Endodermal cell (in vitro differentiated cells): Measurements from ENCODE around the gene CACNA1S. TPM values are rescaled to one million over a fixed set of nuclear protein-coding genes. Genes with fewer than 3 reads are reported as not detected.
A peak's percentile ranks its signal among the peaks of the same experiment; 100 is the strongest.

Experiments used
- DNase-seq: peaks from one replicate; pipeline ENCODE4 v3.0.0-alpha.2; 2017
- H3K27ac ChIP-seq: 2 replicates; pipeline ENCODE4 v1.5.1; 2013; ENCODE audit warnings: mild to moderate bottlenecking, low read depth, low read length, moderate library complexity
- H3K27me3 ChIP-seq: 2 replicates; pipeline ENCODE4 v1.6.1; 2013; ENCODE audit warnings: mild to moderate bottlenecking, low read length, moderate library complexity; ENCODE audit not compliant: insufficient read depth, control insufficient read depth, poor library complexity, severe bottlenecking
- H3K36me3 ChIP-seq: 2 replicates; pipeline ENCODE4 v1.7.0; 2013; ENCODE audit warnings: mild to moderate bottlenecking, low read length, moderate library complexity; ENCODE audit not compliant: control insufficient read depth, insufficient read depth
- H3K4me1 ChIP-seq: one replicate; pipeline ENCODE4 v1.7.0; 2013; ENCODE audit warnings: low read length; ENCODE audit not compliant: control insufficient read depth, insufficient read depth
- H3K4me3 ChIP-seq: 2 replicates; pipeline ENCODE4 v1.5.1; 2013; ENCODE audit warnings: mild to moderate bottlenecking, low read length, moderate library complexity
- H3K9ac ChIP-seq: 2 replicates; pipeline ENCODE4 v1.6.1; 2013; ENCODE audit warnings: mild to moderate bottlenecking, low read length, moderate library complexity; ENCODE audit not compliant: poor library complexity, severe bottlenecking; ENCODE audit errors: extremely low read depth
- H3K9me3 ChIP-seq: 2 replicates; pipeline ENCODE4 v1.6.1; 2013; ENCODE audit warnings: mild to moderate bottlenecking, low read length, moderate library complexity; ENCODE audit not compliant: control insufficient read depth
- H3K27ac Mint-ChIP-seq: 2 replicates; pipeline ENCODE4 v1.8.0; 2020; ENCODE audit warnings: mixed read lengths
- H3K27me3 Mint-ChIP-seq: 2 replicates; pipeline ENCODE4 v1.8.0; 2021; ENCODE audit warnings: mild to moderate bottlenecking, mixed read lengths; ENCODE audit not compliant: insufficient read depth
- H3K36me3 Mint-ChIP-seq: 2 replicates; pipeline ENCODE4 v1.8.0; 2020; ENCODE audit warnings: low read depth, mixed read lengths
- H3K4me1 Mint-ChIP-seq: 2 replicates; pipeline ENCODE4 v1.8.0; 2020; ENCODE audit warnings: mixed read lengths
- H3K4me3 Mint-ChIP-seq: 2 replicates; pipeline ENCODE4 v1.8.0; 2020; ENCODE audit warnings: mild to moderate bottlenecking, moderate library complexity, mixed read lengths
- H3K9me3 Mint-ChIP-seq: 2 replicates; pipeline ENCODE4 v1.8.0; 2020; ENCODE audit warnings: mild to moderate bottlenecking, mixed read lengths
- WGBS, 2 experiments: methylation state at CpG; one replicate each; pipeline versions ENCODE4 v1.1.5 to v1.1.7; 2013; ENCODE audit warnings: missing lambda C conversion rate in 2 of 2, mixed read lengths in 1 of 2; ENCODE audit not compliant: insufficient coverage in 1 of 2, insufficient read length in 1 of 2; 5-methylcytosine and 5-hydroxymethylcytosine counted together
- total RNA-seq, 2 donors: library from RNA; stranded (reverse); fragmentation: NEBNext Ultra II Directional in 1 of 2; extraction: Animal tissue kit (Norgen Biotek cat#: 25700) in 1 of 2; gene quantifications; 2 replicates in 1 of 2; 3 replicates in 1 of 2; pipeline ENCODE4 v1.2.1, GENCODE V29; 2021
- TF ChIP-seq, protein P1 (sequence below): fragments of 200-600 bp; sonication (generic); conservative IDR thresholded peaks from 2 replicates; pipeline ENCODE4 v1.5.0; 2021; ENCODE audit warnings: antibody characterized with exemption, mild to moderate bottlenecking

The CACNA1S gene
- total RNA-seq, 2 donors from 2014 or later: 0.11 to 0.13 TPM

DNA sequence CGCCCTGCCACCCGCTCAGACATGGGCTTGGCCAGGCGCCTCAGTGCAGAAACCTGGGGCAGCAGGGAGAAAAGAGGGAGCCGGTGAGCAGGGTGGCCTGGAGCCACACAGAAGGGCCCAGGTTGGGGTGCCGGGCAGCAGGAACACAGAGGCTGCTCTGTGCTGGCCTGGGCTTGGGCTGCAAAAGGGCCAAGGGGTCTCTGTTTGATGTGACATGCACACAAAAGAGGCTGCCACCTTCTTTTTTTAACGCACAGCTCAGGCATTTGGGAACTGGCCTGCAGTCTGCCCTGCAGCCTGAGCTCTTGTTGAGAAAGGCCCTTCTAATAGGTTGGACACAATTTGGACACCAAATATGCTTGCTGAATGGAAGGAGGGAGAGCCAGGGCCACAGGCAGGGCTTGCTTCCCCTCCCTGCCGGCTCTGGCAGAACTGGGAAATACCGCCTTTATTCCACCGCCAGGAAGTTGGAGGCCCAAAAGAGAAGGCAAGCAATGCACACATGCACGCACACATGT is 121.1 kb downstream of the CACNA1S start:
- H3K4me3 Mint-ChIP-seq: no peak overlapping the region
- H3K36me3 ChIP-seq: no peaks in the 10 kb centered on the region

DNA sequence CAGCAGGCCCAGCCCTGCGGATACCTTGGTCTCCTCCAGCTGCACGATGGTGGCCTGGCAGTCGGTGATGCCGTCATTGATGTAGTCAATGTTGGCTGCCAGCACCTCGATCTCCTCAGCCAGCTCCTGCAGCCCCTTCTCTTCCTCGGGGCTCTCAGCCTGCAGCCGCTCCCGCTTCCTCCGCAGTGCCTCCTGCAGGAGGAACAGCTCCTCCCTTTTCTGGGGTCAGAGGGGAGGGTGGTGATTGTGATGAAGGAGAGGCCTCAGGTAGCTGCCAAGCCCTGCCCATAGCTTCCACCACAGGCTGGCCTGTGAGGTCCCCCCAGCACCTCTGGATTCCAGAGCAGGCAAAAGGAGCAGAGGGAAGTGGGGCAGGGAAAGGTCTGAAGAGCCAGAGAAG is 122.1 kb downstream of the CACNA1S start:
- Histone ChIP-seq H3K36me3 (no peaks in the 10 kb centered on the region), H3K4me3 (no peak overlapping the region), H3K4me1 (no peaks in the 10 kb centered on the region), H3K9me3 (no peaks in the 10 kb centered on the region), H3K27me3 (no peaks in the 10 kb centered on the region), H3K27ac (no peak overlapping the region), H3K9ac (no peak overlapping the region)
- Mint-ChIP-seq H3K4me1 (no peaks in the 10 kb centered on the region), H3K4me3 (no peak overlapping the region), H3K36me3 (peaks cover 5% of the 10 kb centered on the region), H3K27ac (no peak overlapping the region), H3K27me3 (no peaks in the 10 kb centered on the region), H3K9me3 (no peaks in the 10 kb centered on the region)
- DNase-seq: peak; percentile 61
- 76 to 91% methylated on average over 4 to 9 of the region's 9 CpGs for WGBS, 2 experiments
- TF ChIP-seq, protein P1, sequence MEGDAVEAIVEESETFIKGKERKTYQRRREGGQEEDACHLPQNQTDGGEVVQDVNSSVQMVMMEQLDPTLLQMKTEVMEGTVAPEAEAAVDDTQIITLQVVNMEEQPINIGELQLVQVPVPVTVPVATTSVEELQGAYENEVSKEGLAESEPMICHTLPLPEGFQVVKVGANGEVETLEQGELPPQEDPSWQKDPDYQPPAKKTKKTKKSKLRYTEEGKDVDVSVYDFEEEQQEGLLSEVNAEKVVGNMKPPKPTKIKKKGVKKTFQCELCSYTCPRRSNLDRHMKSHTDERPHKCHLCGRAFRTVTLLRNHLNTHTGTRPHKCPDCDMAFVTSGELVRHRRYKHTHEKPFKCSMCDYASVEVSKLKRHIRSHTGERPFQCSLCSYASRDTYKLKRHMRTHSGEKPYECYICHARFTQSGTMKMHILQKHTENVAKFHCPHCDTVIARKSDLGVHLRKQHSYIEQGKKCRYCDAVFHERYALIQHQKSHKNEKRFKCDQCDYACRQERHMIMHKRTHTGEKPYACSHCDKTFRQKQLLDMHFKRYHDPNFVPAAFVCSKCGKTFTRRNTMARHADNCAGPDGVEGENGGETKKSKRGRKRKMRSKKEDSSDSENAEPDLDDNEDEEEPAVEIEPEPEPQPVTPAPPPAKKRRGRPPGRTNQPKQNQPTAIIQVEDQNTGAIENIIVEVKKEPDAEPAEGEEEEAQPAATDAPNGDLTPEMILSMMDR: peak; percentile 44

More for the DNA sequence above, 121.1 kb downstream of the CACNA1S start:
- Mint-ChIP-seq H3K4me1 (no peaks in the 10 kb centered on the region), H3K9me3 (no peaks in the 10 kb centered on the region), H3K27ac (no peak overlapping the region), H3K27me3 (no peaks in the 10 kb centered on the region), H3K36me3 (peaks cover 5% of the 10 kb centered on the region)
- Histone ChIP-seq H3K27ac (no peak overlapping the region), H3K4me1 (no peaks in the 10 kb centered on the region), H3K4me3 (no peak overlapping the region), H3K9me3 (no peaks in the 10 kb centered on the region), H3K27me3 (no peaks in the 10 kb centered on the region), H3K9ac (no peak overlapping the region)
- TF ChIP-seq, protein P1: no peak
- 89 to 90% methylated on average over 9 to 10 of the region's 10 CpGs for WGBS, 2 experiments
- no peak for DNase-seq

Other genes with a start within 250 kb of the CACNA1S start
- not detected for gene GPR25, start 239.4 kb downstream of the CACNA1S start, total RNA-seq
- gene INAVA, start 217.5 kb downstream of the CACNA1S start, total RNA-seq: 10 to 100 TPM; 59.5 to 61.5 TPM
- 10 to 100 TPM in 1 of 2 donors, 1 to 10 TPM in 1; 8.8 to 14.7 TPM for gene KIF21B, start 88.7 kb downstream of the CACNA1S start, total RNA-seq
- gene ASCL5, start 14.8 kb upstream of the CACNA1S start, total RNA-seq: 1 to 10 TPM; 1.2 to 1.8 TPM
- 100 to 1,000 TPM; 145 to 156 TPM for gene TMEM9, start 42.0 kb upstream of the CACNA1S start, total RNA-seq
- not detected for gene IGFN1, start 78.4 kb upstream of the CACNA1S start, total RNA-seq
- under 1 TPM; 0.18 to 0.44 TPM for gene PKP1, start 171.1 kb upstream of the CACNA1S start, total RNA-seq